RWPE2 (cell line): Measurements from ENCODE around the gene C2CD3.

Experiments used
- ATAC-seq: fragments of 200-7000 bp; cut with Tn5 transposase; 3 replicates; pipeline ENCODE4 v1.9.1; 2021; ENCODE audit warnings: low read depth
- DNase-seq: peaks from one replicate; pipeline ENCODE4 v3.0.0-alpha.2; 2020; ENCODE audit warnings: low spot score
- H3K27ac ChIP-seq: fragments of 450-650 bp; 2 replicates; pipeline ENCODE4 v1.5.1; 2017; ENCODE audit warnings: mild to moderate bottlenecking; ENCODE audit not compliant: poor library complexity, severe bottlenecking
- H3K27me3 ChIP-seq: fragments of 250-450 bp; sonication (Bioruptor Pico); 2 replicates; pipeline ENCODE4 v1.5.1; 2021; ENCODE audit warnings: mild to moderate bottlenecking, moderate library complexity; ENCODE audit not compliant: insufficient read depth, poor library complexity, severe bottlenecking
- H3K36me3 ChIP-seq: fragments of 250-450 bp; sonication (Bioruptor Pico); 2 replicates; pipeline ENCODE4 v1.5.1; 2020; ENCODE audit warnings: low read depth, mild to moderate bottlenecking, moderate library complexity
- H3K4me1 ChIP-seq: fragments of 250-450 bp; sonication (Bioruptor Pico); 2 replicates; pipeline ENCODE4 v1.5.1; 2021; ENCODE audit warnings: mild to moderate bottlenecking, moderate library complexity; ENCODE audit not compliant: insufficient read depth, poor library complexity, severe bottlenecking
- H3K4me3 ChIP-seq: fragments of 250-450 bp; sonication (Bioruptor Pico); 2 replicates; pipeline ENCODE4 v1.5.1; 2021; ENCODE audit warnings: mild to moderate bottlenecking, moderate library complexity; ENCODE audit not compliant: severe bottlenecking
- H3K9me3 ChIP-seq: fragments of 250-450 bp; sonication (Bioruptor Pico); 2 replicates; pipeline ENCODE4 v1.5.1; 2021; ENCODE audit warnings: mild to moderate bottlenecking, moderate library complexity; ENCODE audit not compliant: severe bottlenecking
- TF ChIP-seq, protein P1 (sequence below): fragments of 450-650 bp; IDR thresholded peaks from one replicate; pipeline ENCODE4 v1.5.1; 2017; ENCODE audit warnings: mild to moderate bottlenecking, moderate library complexity; ENCODE audit not compliant: poor library complexity, severe bottlenecking

C2CD3 gene

DNA sequence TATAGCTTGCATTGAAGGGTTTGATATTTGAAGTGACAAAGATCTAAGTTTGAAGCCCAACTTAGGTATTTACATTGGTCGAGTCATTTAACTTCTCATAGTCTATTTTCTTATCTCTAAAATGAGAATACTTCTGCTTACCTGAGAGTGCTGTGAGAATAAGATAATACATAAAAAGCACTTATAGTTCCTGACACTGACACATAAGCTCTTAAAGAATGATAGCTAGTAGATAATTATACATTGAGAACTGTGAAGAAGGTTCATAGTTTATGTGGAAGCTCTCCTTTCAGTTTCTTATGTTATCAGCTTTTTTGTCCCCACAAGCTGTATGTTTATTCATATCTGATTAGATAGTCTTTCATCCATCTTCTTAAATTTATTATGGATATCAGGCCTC lies 5.1 kb upstream of the C2CD3 start:
- H3K9me3 ChIP-seq, result no peaks in the 10 kb centered on the region
- peaks cover 14% of the 10 kb centered on the region for H3K36me3 ChIP-seq
- H3K27ac ChIP-seq, result no peak overlapping the region
- peaks cover 9% of the 10 kb centered on the region for H3K4me1 ChIP-seq
- H3K4me3 ChIP-seq, result no peak overlapping the region
- DNase-seq (no peak), ATAC-seq (no peak)
- no peaks in the 10 kb centered on the region for H3K27me3 ChIP-seq
- TF ChIP-seq, protein P1, sequence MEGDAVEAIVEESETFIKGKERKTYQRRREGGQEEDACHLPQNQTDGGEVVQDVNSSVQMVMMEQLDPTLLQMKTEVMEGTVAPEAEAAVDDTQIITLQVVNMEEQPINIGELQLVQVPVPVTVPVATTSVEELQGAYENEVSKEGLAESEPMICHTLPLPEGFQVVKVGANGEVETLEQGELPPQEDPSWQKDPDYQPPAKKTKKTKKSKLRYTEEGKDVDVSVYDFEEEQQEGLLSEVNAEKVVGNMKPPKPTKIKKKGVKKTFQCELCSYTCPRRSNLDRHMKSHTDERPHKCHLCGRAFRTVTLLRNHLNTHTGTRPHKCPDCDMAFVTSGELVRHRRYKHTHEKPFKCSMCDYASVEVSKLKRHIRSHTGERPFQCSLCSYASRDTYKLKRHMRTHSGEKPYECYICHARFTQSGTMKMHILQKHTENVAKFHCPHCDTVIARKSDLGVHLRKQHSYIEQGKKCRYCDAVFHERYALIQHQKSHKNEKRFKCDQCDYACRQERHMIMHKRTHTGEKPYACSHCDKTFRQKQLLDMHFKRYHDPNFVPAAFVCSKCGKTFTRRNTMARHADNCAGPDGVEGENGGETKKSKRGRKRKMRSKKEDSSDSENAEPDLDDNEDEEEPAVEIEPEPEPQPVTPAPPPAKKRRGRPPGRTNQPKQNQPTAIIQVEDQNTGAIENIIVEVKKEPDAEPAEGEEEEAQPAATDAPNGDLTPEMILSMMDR, result no peak

DNA sequence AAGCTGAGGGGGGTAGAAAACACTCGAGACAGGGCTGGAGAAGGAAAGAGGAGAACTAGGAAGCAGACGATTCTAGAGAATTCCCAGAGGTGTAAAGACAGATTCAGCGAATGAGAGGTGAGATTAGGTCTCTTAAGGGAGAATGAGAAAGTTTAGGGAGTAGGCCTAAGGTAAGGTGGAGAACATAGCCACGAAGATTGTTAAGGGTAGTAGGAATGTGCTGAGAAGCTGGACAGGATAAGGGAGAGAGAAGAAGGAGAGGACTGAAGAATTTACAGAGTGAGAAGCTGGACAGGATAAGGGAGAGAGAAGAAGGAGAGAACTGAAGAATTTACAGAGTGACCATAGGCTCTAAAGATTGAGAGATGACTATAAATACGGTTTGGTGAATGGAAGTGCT lies 1.2 kb upstream of the C2CD3 start:
- Histone ChIP-seq H3K9me3 (no peaks in the 10 kb centered on the region), H3K4me1 (peaks cover 21% of the 10 kb centered on the region), H3K4me3 (peak overlapping the region; percentile 57), H3K27ac (peak overlapping the region; percentile 59), H3K36me3 (peaks cover 24% of the 10 kb centered on the region), H3K27me3 (no peaks in the 10 kb centered on the region)
- DNase-seq, result no peak
- ATAC-seq, result no peak
- TF ChIP-seq, protein P1, result no peak

DNA sequence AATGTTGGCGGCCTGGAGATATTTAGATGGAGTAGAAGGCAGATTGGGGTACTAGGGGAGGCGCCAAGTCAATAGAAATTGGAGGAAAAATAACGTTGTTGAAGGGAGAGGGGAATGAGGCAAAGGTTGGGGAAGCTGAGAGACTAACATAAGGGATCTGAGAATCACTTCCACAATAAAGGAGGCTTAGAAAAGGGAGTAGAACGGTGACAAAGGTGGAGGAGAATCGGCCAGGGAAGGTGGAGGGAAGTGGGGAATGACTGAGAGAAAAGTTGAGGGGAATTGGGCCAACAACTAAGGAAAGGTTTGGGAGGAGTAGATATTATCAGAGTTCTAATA lies 797 bp upstream of the C2CD3 start:
- Histone ChIP-seq H3K4me3 (peak overlapping the region; percentile 57), H3K36me3 (peaks cover 28% of the 10 kb centered on the region), H3K27ac (peak overlapping the region; percentile 59), H3K9me3 (no peaks in the 10 kb centered on the region), H3K4me1 (peaks cover 21% of the 10 kb centered on the region), H3K27me3 (no peaks in the 10 kb centered on the region)
- no peak for DNase-seq
- no peak for ATAC-seq
- TF ChIP-seq, protein P1, result no peak

DNA sequence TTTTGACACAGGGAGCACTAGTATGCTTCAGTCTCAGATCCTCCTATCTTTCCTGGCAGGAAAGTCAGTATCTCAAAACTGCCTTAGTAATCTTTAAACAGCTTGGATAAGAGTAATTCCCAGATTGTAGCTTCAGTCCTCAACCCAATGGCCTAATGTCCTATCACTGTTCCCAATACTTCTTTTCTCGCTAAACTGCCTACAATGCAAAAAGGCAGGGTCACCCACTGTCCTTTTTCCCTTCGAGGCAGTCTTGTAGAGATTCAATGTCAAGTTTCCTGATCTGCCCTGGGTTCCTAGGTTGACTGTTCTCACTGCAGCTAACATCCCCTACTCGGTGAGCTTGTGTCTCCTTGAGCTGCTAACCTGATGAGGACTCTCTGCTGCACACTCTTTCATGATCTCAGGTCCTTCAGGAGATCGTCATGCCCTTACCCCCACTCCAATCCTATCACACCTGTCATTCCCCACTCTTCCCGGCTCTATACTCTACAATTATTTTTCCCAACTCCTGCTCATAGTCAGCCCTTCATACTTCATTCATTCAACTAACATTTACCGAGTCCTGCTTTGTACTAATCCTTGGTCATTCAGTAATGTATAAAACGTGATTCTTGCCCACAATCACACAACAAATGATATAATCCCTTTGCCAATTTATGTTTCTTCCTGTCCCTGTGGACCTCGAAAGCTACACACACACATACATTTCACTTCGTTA lies 904 bp downstream of the C2CD3 start:
- Histone ChIP-seq H3K9me3 (no peaks in the 10 kb centered on the region), H3K4me1 (peaks cover 21% of the 10 kb centered on the region), H3K36me3 (peaks cover 42% of the 10 kb centered on the region), H3K27ac (peak overlapping the region; percentile 59), H3K4me3 (peak overlapping the region; percentile 57), H3K27me3 (no peaks in the 10 kb centered on the region)
- TF ChIP-seq, protein P1, result no peak
- DNase-seq, result no peak
- ATAC-seq, result no peak

DNA sequence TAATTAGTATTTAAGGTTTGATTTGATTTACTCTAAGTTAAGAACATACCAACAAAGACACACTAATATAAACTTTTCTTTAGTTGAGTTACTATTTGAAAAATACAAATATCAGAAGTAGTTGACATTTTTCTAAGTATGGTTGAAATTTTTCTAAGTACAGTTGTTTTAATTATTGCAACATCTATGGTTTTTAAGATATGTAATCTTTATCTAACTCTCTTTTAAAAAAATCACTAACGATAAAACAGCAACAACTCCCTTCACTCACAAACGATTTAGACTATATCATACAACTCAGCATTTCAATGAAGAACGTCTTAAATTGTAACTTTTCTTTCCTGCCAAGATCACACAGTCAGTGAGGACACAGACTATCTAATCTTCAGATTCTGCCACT lies 2.0 kb downstream of the C2CD3 start:
- no peak for ATAC-seq
- H3K4me3 ChIP-seq, result no peak overlapping the region
- TF ChIP-seq, protein P1, result no peak
- H3K4me1 ChIP-seq, result peaks cover 21% of the 10 kb centered on the region
- H3K27ac ChIP-seq, result no peak overlapping the region
- peaks cover 44% of the 10 kb centered on the region for H3K36me3 ChIP-seq
- no peaks in the 10 kb centered on the region for H3K9me3 ChIP-seq
- no peak for DNase-seq
- H3K27me3 ChIP-seq, result no peaks in the 10 kb centered on the region
